ENCODE measurements around the gene BTF3. TPM values are rescaled to one million over a fixed set of nuclear protein-coding genes. Genes with fewer than 3 reads are reported as not detected.
"Not testable (repeated sequence)": the region's sequence is repeated elsewhere in the genome, so short reads cannot be mapped to it uniquely, and the experiment has no call there.

The BTF3 gene
- total RNA-seq, 1 donor from 2014 or later, result 140 TPM

GRCh38 chr5:73484511-73484910 is 13.7 kb upstream of the BTF3 start:
- DNase-seq (ENCODE audit: low spot score) (no peak), ATAC-seq (no peak)

GRCh38 chr5:73485715-73486114 is 12.5 kb upstream of the BTF3 start:
- DNase-seq (ENCODE audit: low spot score) (no peak), ATAC-seq (no peak)

GRCh38 chr5:73486119-73486899 is 11.9 kb upstream of the BTF3 start:
- no peak for ATAC-seq
- no peak for DNase-seq (ENCODE audit: low spot score)

GRCh38 chr5:73487257-73487656 is 11.0 kb upstream of the BTF3 start:
- not testable (repeated sequence) for ATAC-seq

GRCh38 chr5:73487815-73488214 is 10.4 kb upstream of the BTF3 start:
- no peak for ATAC-seq
- DNase-seq (ENCODE audit: low spot score), result no peak

More at GRCh38 chr5:73487257-73487656, 11.0 kb upstream of the BTF3 start:
- DNase-seq (ENCODE audit: low spot score), result not testable (repeated sequence)

GRCh38 chr5:73488806-73489205 is 9.4 kb upstream of the BTF3 start:
- ATAC-seq, result no peak
- DNase-seq (ENCODE audit: low spot score), result no peak

- ATAC-seq (no peak), DNase-seq (ENCODE audit: low spot score) (no peak)
Observed at GRCh38 chr5:73490088-73490487, 8.2 kb upstream of the BTF3 start.

- DNase-seq (ENCODE audit: low spot score), result no peak
- ATAC-seq, result no peak
Observed at GRCh38 chr5:73491155-73491554, 7.1 kb upstream of the BTF3 start.

- no peak for DNase-seq (ENCODE audit: low spot score)
- no peak for ATAC-seq
Observed at GRCh38 chr5:73493421-73493820, 4.8 kb upstream of the BTF3 start.

GRCh38 chr5:73494721-73495120 is 3.5 kb upstream of the BTF3 start:
- ATAC-seq (no peak), DNase-seq (ENCODE audit: low spot score) (no peak)

GRCh38 chr5:73495772-73496335 is 2.4 kb upstream of the BTF3 start:
- DNase-seq (ENCODE audit: low spot score) (no peak), ATAC-seq (no peak)

- ATAC-seq (no peak), DNase-seq (ENCODE audit: low spot score) (no peak)
Observed at GRCh38 chr5:73496984-73497457, 1.2 kb upstream of the BTF3 start.

GRCh38 chr5:73497497-73498056 is 665 bp upstream of the BTF3 start:
- DNase-seq (ENCODE audit: low spot score) (no peak), ATAC-seq (no peak)

GRCh38 chr5:73499187-73499586 is 945 bp downstream of the BTF3 start:
- ATAC-seq (no peak), DNase-seq (ENCODE audit: low spot score) (no peak)

- DNase-seq (ENCODE audit: low spot score) (no peak), ATAC-seq (no peak)
Observed at GRCh38 chr5:73499756-73500155, 1.5 kb downstream of the BTF3 start.

GRCh38 chr5:73501406-73501805 is 3.2 kb downstream of the BTF3 start:
- DNase-seq (ENCODE audit: low spot score) (no peak), ATAC-seq (no peak)

- DNase-seq (ENCODE audit: low spot score) (no peak), ATAC-seq (no peak)
Observed at GRCh38 chr5:73506459-73506955, 8.3 kb downstream of the BTF3 start.

- ATAC-seq, result no peak
- DNase-seq (ENCODE audit: low spot score), result no peak
Observed at GRCh38 chr5:73507062-73507461, 8.8 kb downstream of the BTF3 start.

GRCh38 chr5:73508521-73508920 is 10.3 kb downstream of the BTF3 start:
- DNase-seq (ENCODE audit: low spot score), result not testable (repeated sequence)
- peak; percentile 48 for ATAC-seq

- no peak for ATAC-seq
- DNase-seq (ENCODE audit: low spot score), result no peak
Observed at GRCh38 chr5:73513996-73514395, 15.8 kb downstream of the BTF3 start.

- no peak for ATAC-seq
- DNase-seq (ENCODE audit: low spot score), result no peak
Observed at GRCh38 chr5:73514418-73514817, 16.2 kb downstream of the BTF3 start.

- ATAC-seq, result no peak
- DNase-seq (ENCODE audit: low spot score), result no peak
Observed at GRCh38 chr5:73515232-73515631, 17.0 kb downstream of the BTF3 start.

Measured in left lobe of liver (tissue), 2 donors.